Tibial nerve (tissue), 4 donors: Measurements from ENCODE around the gene GALNT6.

Experiments used
- CTCF ChIP-seq, 5 experiments: fragments of 200-600 bp in 3 of 5; fragments of 450-650 bp in 2 of 5; sonication (generic) in 3 of 5; IDR thresholded peaks; one replicate each; pipeline ENCODE4 v1.5.1; 2016 to 2019; ENCODE audit warnings: antibody characterized with exemption in 5 of 5, mild to moderate bottlenecking in 3 of 5, moderate library complexity in 2 of 5
- EP300 ChIP-seq, 2 donors: sonication (generic); formaldehyde crosslinking; IDR thresholded peaks; one replicate each; pipeline ENCODE4 v1.6.1; 2017; ENCODE audit warnings: antibody characterized with exemption in 2 of 2, mild to moderate bottlenecking in 1 of 2
- POLR2A ChIP-seq, 2 donors: fragments of 450-650 bp; IDR thresholded peaks; one replicate each; pipeline ENCODE4 v1.6.1; 2017; ENCODE audit warnings: antibody characterized with exemption in 2 of 2, mild to moderate bottlenecking in 2 of 2, moderate library complexity in 2 of 2

- no peak for TF ChIP-seq CTCF (IDR thresholded peaks at IDR 0.05)
- no peak for TF ChIP-seq POLR2A (IDR thresholded peaks at IDR 0.05)
- TF ChIP-seq EP300 (IDR thresholded peaks at IDR 0.05) = no peak
These were observed 10.3 kb upstream of the GALNT6 start for GRCh38 chr12:51401486-51401885.
